ENCODE measurements around the gene F10. TPM values are rescaled to one million over a fixed set of nuclear protein-coding genes. Genes with fewer than 3 reads are reported as not detected.

F10 gene
- polyA plus RNA-seq, 1 of the 3 experiments (the other 2 are of a cell fraction) = 12.5 TPM

DNA sequence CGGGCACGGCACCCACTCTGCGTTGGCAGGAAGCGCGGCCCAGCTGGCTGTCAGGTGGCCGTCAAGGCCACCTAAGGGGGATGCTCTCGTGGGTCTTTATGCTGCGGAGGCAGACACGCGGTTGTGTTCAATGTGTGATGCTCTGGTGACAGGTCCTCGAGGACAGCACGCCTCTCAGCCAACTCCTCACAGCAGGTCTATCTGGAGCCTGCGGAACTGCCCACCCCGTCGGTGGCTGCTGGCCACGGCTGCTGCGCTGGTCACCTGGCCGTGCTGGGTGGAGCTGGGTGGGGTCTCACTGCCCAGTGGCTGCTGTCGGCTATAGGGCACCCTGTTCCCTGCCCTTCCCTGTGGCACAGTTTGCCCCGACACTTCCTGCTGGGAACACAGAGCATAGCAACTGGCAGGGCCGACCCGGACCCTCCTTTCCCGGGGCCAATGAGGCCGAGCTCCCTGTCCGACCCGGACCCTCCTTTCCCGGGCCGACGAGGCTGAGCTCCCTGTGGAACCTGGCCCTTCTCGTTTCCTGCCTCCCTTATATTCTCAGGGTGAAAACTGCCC is 31.3 kb upstream of the F10 start:
- Histone ChIP-seq H2AFZ (ENCODE audit: low read depth) (no peak overlapping the region), H3K4me1 (ENCODE audit: control insufficient read depth in 1 of 2, insufficient read depth in 2 of 2, low read depth in 1 of 2, low read length in 1 of 2) (peaks cover 0 to 9% of the 10 kb centered on the region in 2 experiments; a peak in 1 of 4 replicates), H3K36me3 (replicated peaks in 1 of 2; ENCODE audit: control insufficient read depth in 1 of 2, insufficient read depth in 2 of 2, low read length in 1 of 2) (no peaks in the 10 kb centered on the region), H3K27me3 (ENCODE audit: insufficient read depth) (no peaks in the 10 kb centered on the region), H3K4me3 (ENCODE audit: low read depth in 2 of 2, low read length in 1 of 2) (no peak overlapping the region), H3F3A (replicated peaks; ENCODE audit: insufficient read depth) (no peaks in the 10 kb centered on the region), H3K79me2 (ENCODE audit: insufficient read depth) (no peaks in the 10 kb centered on the region), H4K20me1 (ENCODE audit: insufficient read depth) (no peaks in the 10 kb centered on the region), H3K9me3 (no peaks in the 10 kb centered on the region), H3K4me2 (no peak overlapping the region), H3K9ac (no peak overlapping the region), H3K9me2 (no peaks in the 10 kb centered on the region), H3K27ac (ENCODE audit: low read depth in 2 of 2, low read length in 1 of 2) (no peak overlapping the region)
- ChIA-PET POLR2A (no interaction called here), CTCF (interaction anchor here (1.3 kb wide), 1 partner anchor 148 kb away, joined by 3 read pairs; no protein-coding TSS in a partner anchor)
- 65% methylated on average over 18 of the region's 30 CpGs for WGBS (ENCODE audit: low lambda C conversion rate)
- DNase-seq = no peak
- TF ChIP-seq FOSL2 (IDR thresholded peaks at IDR 0.05; ENCODE audit: borderline replicate concordance, low read depth) = no peak
- no peak for TF ChIP-seq CHD2 (IDR thresholded peaks at IDR 0.05; ENCODE audit: low read length, partially characterized antibody)

DNA sequence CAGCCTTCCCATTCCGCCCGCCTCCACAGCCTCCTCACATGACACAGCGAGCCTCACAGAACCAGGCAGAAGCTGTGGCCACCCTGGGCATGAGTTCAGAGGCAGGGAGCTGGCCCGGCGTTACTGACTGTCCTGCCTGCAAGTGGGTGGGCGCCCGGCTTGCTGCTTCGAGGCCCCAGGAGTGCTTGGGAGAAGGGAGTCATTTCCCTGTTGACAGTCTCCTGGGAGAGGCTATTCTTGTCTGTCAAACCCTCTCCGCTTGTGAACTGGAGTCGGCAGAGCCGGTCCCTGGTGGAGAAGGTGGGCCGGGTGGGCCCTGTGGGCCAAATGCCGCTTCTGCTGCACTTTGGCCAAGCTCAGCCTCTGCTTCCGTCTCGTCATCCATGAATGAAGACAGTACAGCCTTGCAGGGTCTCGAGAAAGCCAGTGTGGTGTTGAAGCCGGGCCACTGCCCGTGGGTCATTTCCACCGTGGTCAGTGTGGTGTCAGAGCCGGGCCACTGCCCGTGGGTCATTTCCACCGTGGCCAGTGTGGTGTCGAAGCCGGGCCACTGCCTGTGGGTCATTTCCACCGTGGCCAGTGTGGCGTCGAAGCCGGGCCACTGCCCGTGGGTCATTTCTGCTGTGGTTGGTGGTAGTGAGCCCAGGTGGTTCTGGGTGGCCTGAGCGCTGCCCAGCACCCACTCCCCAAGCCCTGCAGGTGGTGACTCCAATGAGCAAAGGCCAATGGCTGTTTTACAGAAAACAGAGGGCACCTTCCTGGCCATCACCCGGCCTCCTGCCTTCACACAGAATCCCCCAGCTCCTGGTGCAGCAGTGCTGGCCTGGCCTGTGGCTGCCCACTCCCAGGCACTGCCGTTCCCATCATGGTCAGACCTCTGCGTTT is 30.5 kb upstream of the F10 start:
- Histone ChIP-seq H3K27ac (ENCODE audit: low read depth in 2 of 2, low read length in 1 of 2) (no peak overlapping the region), H3K9me2 (no peaks in the 10 kb centered on the region), H3K27me3 (ENCODE audit: insufficient read depth) (no peaks in the 10 kb centered on the region), H2AFZ (ENCODE audit: low read depth) (no peak overlapping the region), H3K9me3 (no peaks in the 10 kb centered on the region), H4K20me1 (ENCODE audit: insufficient read depth) (no peaks in the 10 kb centered on the region), H3K36me3 (replicated peaks in 1 of 2; ENCODE audit: control insufficient read depth in 1 of 2, insufficient read depth in 2 of 2, low read length in 1 of 2) (no peaks in the 10 kb centered on the region), H3K4me3 (ENCODE audit: low read depth in 2 of 2, low read length in 1 of 2) (no peak overlapping the region), H3K4me2 (no peak overlapping the region), H3K9ac (no peak overlapping the region), H3K4me1 (ENCODE audit: control insufficient read depth in 1 of 2, insufficient read depth in 2 of 2, low read depth in 1 of 2, low read length in 1 of 2) (peaks cover 0 to 9% of the 10 kb centered on the region in 2 experiments; a peak in 1 of 4 replicates), H3K79me2 (ENCODE audit: insufficient read depth) (no peaks in the 10 kb centered on the region), H3F3A (replicated peaks; ENCODE audit: insufficient read depth) (no peaks in the 10 kb centered on the region)
- 69% methylated on average over 15 of the region's 33 CpGs for WGBS (ENCODE audit: low lambda C conversion rate)
- POLR2A ChIA-PET = no interaction called here
- CTCF ChIA-PET = interaction anchor here (0.7 to 1.3 kb wide), 2 partner anchors 78 to 149 kb away, joined by 3 to 4 read pairs; no protein-coding TSS in a partner anchor
- DNase-seq = no peak
- TF ChIP-seq FOXM1 (IDR thresholded peaks at IDR 0.05; ENCODE audit: low read depth) (no peak), RXRA (IDR thresholded peaks at IDR 0.05; ENCODE audit: borderline replicate concordance, low read depth) (no peak), NRF1 (IDR thresholded peaks at IDR 0.05; ENCODE audit: low read depth, low read length) (no peak), ELF1 (IDR thresholded peaks at IDR 0.05) (no peak), MEF2A (IDR thresholded peaks at IDR 0.05; ENCODE audit: borderline replicate concordance, low read depth) (no peak), CHD2 (IDR thresholded peaks at IDR 0.05; ENCODE audit: low read length, partially characterized antibody) (no peak)

DNA sequence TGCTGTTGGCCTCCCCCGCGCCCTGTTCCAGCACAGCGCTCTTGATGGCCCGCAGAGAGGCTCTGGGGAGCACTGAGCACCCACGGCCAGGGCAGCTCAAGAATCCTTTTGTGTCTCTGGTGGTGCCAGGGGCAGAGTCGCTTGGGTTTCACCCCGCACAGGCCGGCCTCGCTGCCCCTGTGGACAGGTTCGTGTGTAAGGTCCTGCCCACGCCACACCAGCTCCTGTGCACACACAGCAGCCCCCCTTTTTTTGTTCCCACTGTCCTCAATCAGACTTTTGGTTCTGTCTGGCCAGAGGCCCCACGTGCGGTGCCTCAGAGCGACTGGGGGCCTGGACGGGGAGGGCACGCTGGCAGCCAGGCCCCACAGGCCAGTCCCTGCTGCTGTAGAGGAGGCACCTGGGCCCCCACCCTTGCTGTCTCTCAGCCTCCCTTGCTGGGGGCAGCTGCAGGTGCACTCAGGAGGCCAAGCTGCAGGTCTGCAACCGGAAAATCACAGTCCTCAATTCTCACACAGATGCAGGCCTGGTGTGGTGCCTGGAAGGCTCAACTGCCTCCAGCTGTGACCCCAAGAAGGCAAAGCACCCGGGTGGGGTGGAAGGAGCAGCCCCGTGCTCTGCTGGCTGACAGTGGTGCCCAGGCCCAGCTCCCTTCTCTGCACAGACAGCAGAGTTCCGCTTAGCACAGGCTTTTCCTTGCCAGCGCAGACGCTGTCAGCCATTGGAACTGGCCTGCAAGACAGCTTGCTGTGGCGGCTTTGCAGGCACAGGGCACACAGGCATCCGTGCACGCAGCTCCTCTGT is 29.6 kb upstream of the F10 start:
- ChIA-PET CTCF (no interaction called here), POLR2A (interaction anchor here (0.7 kb wide), 1 partner anchor 12 kb away, joined by 3 read pairs; no protein-coding TSS in a partner anchor)
- H3K36me3 ChIP-seq (replicated peaks in 1 of 2; ENCODE audit: control insufficient read depth in 1 of 2, insufficient read depth in 2 of 2, low read length in 1 of 2) = no peaks in the 10 kb centered on the region
- no peak overlapping the region for H3K27ac ChIP-seq (ENCODE audit: low read depth in 2 of 2, low read length in 1 of 2)
- no peak for DNase-seq
- no peak overlapping the region for H2AFZ ChIP-seq (ENCODE audit: low read depth)
- no peak for TF ChIP-seq NRF1 (IDR thresholded peaks at IDR 0.05; ENCODE audit: low read depth, low read length)
- TF ChIP-seq, protein P1, sequence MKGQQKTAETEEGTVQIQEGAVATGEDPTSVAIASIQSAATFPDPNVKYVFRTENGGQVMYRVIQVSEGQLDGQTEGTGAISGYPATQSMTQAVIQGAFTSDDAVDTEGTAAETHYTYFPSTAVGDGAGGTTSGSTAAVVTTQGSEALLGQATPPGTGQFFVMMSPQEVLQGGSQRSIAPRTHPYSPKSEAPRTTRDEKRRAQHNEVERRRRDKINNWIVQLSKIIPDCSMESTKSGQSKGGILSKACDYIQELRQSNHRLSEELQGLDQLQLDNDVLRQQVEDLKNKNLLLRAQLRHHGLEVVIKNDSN (IDR thresholded peaks at IDR 0.05; ENCODE audit: borderline replicate concordance, low read depth) = no peak
- WGBS (ENCODE audit: low lambda C conversion rate) = 60% methylated on average over 23 of the region's 25 CpGs
- H3K4me3 ChIP-seq (ENCODE audit: low read depth in 2 of 2, low read length in 1 of 2) = no peak overlapping the region
- H3F3A ChIP-seq (replicated peaks; ENCODE audit: insufficient read depth) = no peaks in the 10 kb centered on the region
- H3K9me2 ChIP-seq = no peaks in the 10 kb centered on the region
- H3K79me2 ChIP-seq (ENCODE audit: insufficient read depth) = no peaks in the 10 kb centered on the region
- H3K4me1 ChIP-seq (ENCODE audit: control insufficient read depth in 1 of 2, insufficient read depth in 2 of 2, low read depth in 1 of 2, low read length in 1 of 2) = peaks cover 0 to 9% of the 10 kb centered on the region in 2 experiments; a peak in 1 of 4 replicates
- no peaks in the 10 kb centered on the region for H4K20me1 ChIP-seq (ENCODE audit: insufficient read depth)
- no peak overlapping the region for H3K9ac ChIP-seq
- no peak overlapping the region for H3K4me2 ChIP-seq
- no peaks in the 10 kb centered on the region for H3K9me3 ChIP-seq
- no peaks in the 10 kb centered on the region for H3K27me3 ChIP-seq (ENCODE audit: insufficient read depth)
